HUES48 (cell line): Measurements from ENCODE around the gene CACNA1C.

Experiments used
- H3K27ac ChIP-seq: one replicate; pipeline ENCODE4 v1.7.0; 2013; ENCODE audit warnings: low read depth, low read length, inconsistent platforms
- H3K27me3 ChIP-seq: 2 replicates; pipeline ENCODE4 v1.6.1; 2013; ENCODE audit warnings: mild to moderate bottlenecking, low read length; ENCODE audit not compliant: control insufficient read depth, insufficient read depth
- H3K36me3 ChIP-seq: 2 replicates; pipeline ENCODE4 v1.6.1; 2013; ENCODE audit warnings: low read length; ENCODE audit not compliant: control insufficient read depth, insufficient read depth
- H3K4me1 ChIP-seq: 2 replicates; pipeline ENCODE4 v1.6.1; 2013; ENCODE audit warnings: mild to moderate bottlenecking, low read length; ENCODE audit not compliant: control insufficient read depth, insufficient read depth
- H3K4me3 ChIP-seq: 2 replicates; pipeline ENCODE4 v1.5.1; 2013; ENCODE audit warnings: mild to moderate bottlenecking, low read depth, low read length
- H3K9ac ChIP-seq: 2 replicates; pipeline ENCODE4 v1.6.1; 2013; ENCODE audit warnings: mild to moderate bottlenecking, low read depth, low read length, moderate library complexity
- H3K9me3 ChIP-seq: 2 replicates; pipeline ENCODE4 v1.6.1; 2013; ENCODE audit warnings: low read length; ENCODE audit not compliant: control insufficient read depth, insufficient read depth

CACNA1C gene

DNA sequence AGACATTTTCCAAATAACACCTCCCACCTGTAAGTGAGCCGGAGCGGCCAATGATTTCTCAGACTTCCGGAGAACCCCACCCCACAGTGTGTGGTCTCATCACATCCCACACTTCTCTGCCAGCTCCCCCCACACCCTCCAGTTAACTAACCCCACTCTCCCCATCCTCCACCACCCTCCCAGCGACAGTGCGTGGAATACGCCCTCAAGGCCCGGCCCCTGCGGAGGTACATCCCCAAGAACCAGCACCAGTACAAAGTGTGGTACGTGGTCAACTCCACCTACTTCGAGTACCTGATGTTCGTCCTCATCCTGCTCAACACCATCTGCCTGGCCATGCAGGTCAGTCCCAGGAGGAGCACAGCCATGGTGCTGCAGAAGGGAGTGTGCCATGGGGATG, 557.6 kb downstream of the CACNA1C start:
- H3K9me3 ChIP-seq, result no peaks in the 10 kb centered on the region
- no peak overlapping the region for H3K27ac ChIP-seq
- H3K4me3 ChIP-seq, result no peak overlapping the region
- no peaks in the 10 kb centered on the region for H3K4me1 ChIP-seq
- no peaks in the 10 kb centered on the region for H3K27me3 ChIP-seq
- H3K9ac ChIP-seq, result no peak overlapping the region
- no peaks in the 10 kb centered on the region for H3K36me3 ChIP-seq

GRCh38 chr12:2613326-2614073, 560.7 kb downstream of the CACNA1C start:
- Histone ChIP-seq H3K9ac (no peak overlapping the region), H3K4me1 (no peaks in the 10 kb centered on the region), H3K4me3 (no peak overlapping the region), H3K9me3 (no peaks in the 10 kb centered on the region), H3K27ac (no peak overlapping the region), H3K27me3 (no peaks in the 10 kb centered on the region), H3K36me3 (no peaks in the 10 kb centered on the region)

GRCh38 chr12:2614341-2614740, 561.6 kb downstream of the CACNA1C start:
- H3K27me3 ChIP-seq, result no peaks in the 10 kb centered on the region
- H3K9ac ChIP-seq, result no peak overlapping the region
- no peaks in the 10 kb centered on the region for H3K36me3 ChIP-seq
- H3K27ac ChIP-seq, result no peak overlapping the region
- H3K9me3 ChIP-seq, result no peaks in the 10 kb centered on the region
- H3K4me3 ChIP-seq, result no peak overlapping the region
- no peaks in the 10 kb centered on the region for H3K4me1 ChIP-seq

DNA sequence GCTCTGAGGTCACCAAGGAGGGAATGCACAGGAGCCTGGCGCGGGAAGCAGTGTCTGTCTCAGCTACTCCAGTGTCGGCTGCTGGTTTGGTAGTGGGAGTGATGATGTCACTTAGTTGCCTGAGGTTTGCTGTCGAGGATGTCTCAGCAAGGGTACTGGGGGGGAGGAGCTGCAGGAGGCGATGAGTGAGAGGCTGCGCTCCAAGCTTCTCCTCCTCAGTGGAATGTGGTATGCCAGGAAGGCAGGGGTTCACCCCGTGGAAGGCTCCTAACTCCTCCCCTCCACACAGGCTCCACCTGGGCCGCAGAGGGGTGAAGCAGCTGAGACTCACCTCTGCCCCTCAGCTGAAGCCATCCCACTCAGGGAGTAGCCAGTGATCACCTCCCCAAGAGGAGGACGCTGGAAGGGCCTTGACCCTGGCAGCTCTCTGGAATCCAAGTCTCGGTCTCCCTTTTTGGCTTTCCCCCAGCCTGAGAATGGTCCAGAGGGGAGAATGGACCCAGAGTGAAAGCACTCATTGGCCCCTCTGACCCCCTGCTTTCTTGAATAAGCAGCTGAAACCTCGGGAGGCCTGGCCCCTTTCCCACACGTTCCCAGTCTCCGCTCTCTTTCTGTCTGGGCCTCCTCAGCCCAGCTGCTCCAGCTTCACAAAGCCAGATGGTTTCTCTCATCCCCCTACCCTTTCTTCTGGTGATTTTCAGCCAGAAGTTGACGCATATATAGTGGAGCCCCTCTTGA, 563.0 kb downstream of the CACNA1C start:
- Histone ChIP-seq H3K27ac (no peak overlapping the region), H3K9ac (no peak overlapping the region)

GRCh38 chr12:2616763-2617162, 564.0 kb downstream of the CACNA1C start:
- no peak overlapping the region for H3K27ac ChIP-seq
- no peaks in the 10 kb centered on the region for H3K4me1 ChIP-seq
- no peaks in the 10 kb centered on the region for H3K9me3 ChIP-seq
- no peaks in the 10 kb centered on the region; the same call in 1 of the 2 replicates for H3K27me3 ChIP-seq
- no peaks in the 10 kb centered on the region for H3K36me3 ChIP-seq
- no peak overlapping the region for H3K9ac ChIP-seq
- no peak overlapping the region for H3K4me3 ChIP-seq

More for the DNA sequence above, 563.0 kb downstream of the CACNA1C start:
- H3K36me3 ChIP-seq, result no peaks in the 10 kb centered on the region
- H3K27me3 ChIP-seq, result no peaks in the 10 kb centered on the region; the same call in 1 of the 2 replicates
- H3K9me3 ChIP-seq, result no peaks in the 10 kb centered on the region
- no peak overlapping the region for H3K4me3 ChIP-seq
- no peaks in the 10 kb centered on the region for H3K4me1 ChIP-seq

GRCh38 chr12:2617365-2617764, 564.6 kb downstream of the CACNA1C start:
- Histone ChIP-seq H3K4me3 (no peak overlapping the region), H3K9me3 (no peaks in the 10 kb centered on the region), H3K27ac (no peak overlapping the region), H3K27me3 (no peaks in the 10 kb centered on the region; the same call in 1 of the 2 replicates), H3K9ac (no peak overlapping the region), H3K4me1 (no peaks in the 10 kb centered on the region), H3K36me3 (no peaks in the 10 kb centered on the region)

- H3K4me3 ChIP-seq, result no peak overlapping the region
- H3K27ac ChIP-seq, result no peak overlapping the region
- H3K27me3 ChIP-seq, result no peaks in the 10 kb centered on the region; the same call in 1 of the 2 replicates
- H3K4me1 ChIP-seq, result no peaks in the 10 kb centered on the region
- H3K9ac ChIP-seq, result no peak overlapping the region
- no peaks in the 10 kb centered on the region for H3K9me3 ChIP-seq
- H3K36me3 ChIP-seq, result no peaks in the 10 kb centered on the region
Observed at GRCh38 chr12:2618291-2618995, 565.7 kb downstream of the CACNA1C start.

DNA sequence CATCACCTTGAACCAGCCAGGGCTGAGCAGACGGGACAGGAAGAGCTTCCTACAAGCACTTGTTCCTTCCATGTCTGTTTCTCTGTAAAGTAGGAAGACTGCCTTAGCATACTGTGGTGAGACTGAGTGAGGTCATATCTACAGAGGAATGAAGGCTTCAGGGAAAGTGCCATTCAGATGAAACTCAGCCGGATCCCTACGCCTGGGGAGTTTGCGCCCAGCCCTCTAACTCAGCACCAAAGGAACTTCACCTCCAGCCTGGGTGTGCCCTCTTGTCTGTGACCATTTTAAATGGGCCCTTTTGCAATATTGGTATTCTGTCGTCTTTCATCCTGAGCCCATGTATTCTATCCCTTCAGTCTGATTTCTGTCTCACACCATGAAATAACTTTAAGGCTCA, 566.3 kb downstream of the CACNA1C start:
- Histone ChIP-seq H3K4me1 (no peaks in the 10 kb centered on the region), H3K27ac (no peak overlapping the region), H3K9ac (no peak overlapping the region), H3K27me3 (no peaks in the 10 kb centered on the region; the same call in 1 of the 2 replicates), H3K4me3 (no peak overlapping the region), H3K36me3 (no peaks in the 10 kb centered on the region), H3K9me3 (no peaks in the 10 kb centered on the region)

DNA sequence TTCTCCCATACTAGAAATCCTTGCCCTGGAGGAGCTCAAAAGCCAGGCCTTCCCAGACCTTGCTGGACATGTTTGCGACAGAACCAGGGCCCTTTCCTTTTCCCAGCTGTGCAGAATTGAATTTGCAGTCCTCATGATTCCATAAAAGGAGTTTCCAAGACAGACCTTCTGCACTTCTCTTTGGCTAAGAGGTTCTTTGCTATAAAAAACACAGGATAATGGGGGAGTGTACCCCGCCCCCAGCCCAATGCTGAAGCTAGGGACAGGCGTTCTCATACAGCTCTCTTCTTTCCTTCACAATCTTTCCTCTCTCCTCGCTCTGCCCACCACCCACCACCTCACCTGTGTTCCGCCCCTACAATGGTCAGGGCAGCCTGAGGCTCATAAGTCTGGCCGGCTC, 569.7 kb downstream of the CACNA1C start:
- no peak overlapping the region for H3K9ac ChIP-seq
- no peaks in the 10 kb centered on the region for H3K36me3 ChIP-seq
- H3K27me3 ChIP-seq, result no peaks in the 10 kb centered on the region; the same call in 1 of the 2 replicates
- no peaks in the 10 kb centered on the region for H3K9me3 ChIP-seq
- H3K4me3 ChIP-seq, result no peak overlapping the region
- H3K4me1 ChIP-seq, result peaks cover 19% of the 10 kb centered on the region
- H3K27ac ChIP-seq, result no peak overlapping the region

- peaks cover 24% of the 10 kb centered on the region for H3K4me1 ChIP-seq
Observed at GRCh38 chr12:2623472-2623871, 570.7 kb downstream of the CACNA1C start.

More at GRCh38 chr12:2623472-2623871, 570.7 kb downstream of the CACNA1C start:
- H3K27me3 ChIP-seq, result no peaks in the 10 kb centered on the region; the same call in 1 of the 2 replicates
- H3K36me3 ChIP-seq, result no peaks in the 10 kb centered on the region
- H3K27ac ChIP-seq, result no peak overlapping the region
- no peak overlapping the region for H3K4me3 ChIP-seq
- no peaks in the 10 kb centered on the region for H3K9me3 ChIP-seq
- no peak overlapping the region for H3K9ac ChIP-seq
